ENCODE measurements around the gene CDC5L.

DNA sequence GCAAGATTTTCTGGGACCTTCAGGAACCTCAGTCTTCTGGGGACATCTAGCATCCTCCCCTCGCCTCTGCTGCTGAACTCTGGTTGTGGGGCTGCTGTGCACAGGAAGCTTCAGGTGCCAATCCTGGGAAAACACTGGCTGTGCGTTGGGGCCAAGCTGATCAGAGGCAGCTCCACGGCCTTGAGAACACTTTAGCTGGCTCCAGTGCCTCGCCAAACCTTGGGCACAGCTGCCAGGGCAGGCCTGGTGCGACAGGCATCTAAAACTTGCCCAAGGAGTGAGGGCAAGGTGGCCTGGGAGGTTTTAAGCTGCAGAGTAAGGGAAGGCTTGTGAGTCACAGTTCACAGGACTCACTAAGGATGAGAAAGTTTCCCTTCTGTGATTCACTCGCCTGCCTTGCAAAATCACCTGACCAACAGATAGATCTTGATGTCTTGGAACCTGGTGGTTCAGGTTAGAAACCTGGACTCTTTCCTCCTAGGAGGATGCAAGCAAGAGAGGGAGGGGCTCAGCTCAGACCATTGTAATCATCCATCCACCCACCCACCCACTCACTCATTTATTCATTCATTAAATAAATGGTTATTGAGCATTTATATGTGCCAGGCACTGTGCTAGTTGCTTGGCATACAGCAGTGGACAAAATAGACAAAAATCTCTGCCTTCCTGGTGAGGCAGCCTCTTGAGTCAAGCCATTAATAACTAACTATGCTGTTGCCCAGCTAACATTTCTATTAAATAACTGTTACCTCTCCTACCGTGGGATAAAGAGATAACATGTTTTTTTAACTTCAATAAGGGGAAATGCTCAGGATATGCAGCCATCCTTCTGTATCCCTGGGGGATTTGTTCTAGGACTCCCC, 47.5 kb upstream of the CDC5L start:
- TF ChIP-seq, protein P1, sequence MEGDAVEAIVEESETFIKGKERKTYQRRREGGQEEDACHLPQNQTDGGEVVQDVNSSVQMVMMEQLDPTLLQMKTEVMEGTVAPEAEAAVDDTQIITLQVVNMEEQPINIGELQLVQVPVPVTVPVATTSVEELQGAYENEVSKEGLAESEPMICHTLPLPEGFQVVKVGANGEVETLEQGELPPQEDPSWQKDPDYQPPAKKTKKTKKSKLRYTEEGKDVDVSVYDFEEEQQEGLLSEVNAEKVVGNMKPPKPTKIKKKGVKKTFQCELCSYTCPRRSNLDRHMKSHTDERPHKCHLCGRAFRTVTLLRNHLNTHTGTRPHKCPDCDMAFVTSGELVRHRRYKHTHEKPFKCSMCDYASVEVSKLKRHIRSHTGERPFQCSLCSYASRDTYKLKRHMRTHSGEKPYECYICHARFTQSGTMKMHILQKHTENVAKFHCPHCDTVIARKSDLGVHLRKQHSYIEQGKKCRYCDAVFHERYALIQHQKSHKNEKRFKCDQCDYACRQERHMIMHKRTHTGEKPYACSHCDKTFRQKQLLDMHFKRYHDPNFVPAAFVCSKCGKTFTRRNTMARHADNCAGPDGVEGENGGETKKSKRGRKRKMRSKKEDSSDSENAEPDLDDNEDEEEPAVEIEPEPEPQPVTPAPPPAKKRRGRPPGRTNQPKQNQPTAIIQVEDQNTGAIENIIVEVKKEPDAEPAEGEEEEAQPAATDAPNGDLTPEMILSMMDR (IDR thresholded peaks at IDR 0.05; ENCODE audit: low read length): no peak
- TF ChIP-seq EZH2 (IDR thresholded peaks at IDR 0.05; ENCODE audit: borderline replicate concordance, low read length): no peak

All from OCI-LY1 (cell line).